Measurements from ENCODE around the gene MIER1. TPM values are rescaled to one million over a fixed set of nuclear protein-coding genes. Genes with fewer than 3 reads are reported as not detected.

MIER1 gene
- total and polyA plus RNA-seq, 2 donors (not counting 1 experiment from before 2014, with no cell fraction given): 7.7 to 55.0 TPM

DNA sequence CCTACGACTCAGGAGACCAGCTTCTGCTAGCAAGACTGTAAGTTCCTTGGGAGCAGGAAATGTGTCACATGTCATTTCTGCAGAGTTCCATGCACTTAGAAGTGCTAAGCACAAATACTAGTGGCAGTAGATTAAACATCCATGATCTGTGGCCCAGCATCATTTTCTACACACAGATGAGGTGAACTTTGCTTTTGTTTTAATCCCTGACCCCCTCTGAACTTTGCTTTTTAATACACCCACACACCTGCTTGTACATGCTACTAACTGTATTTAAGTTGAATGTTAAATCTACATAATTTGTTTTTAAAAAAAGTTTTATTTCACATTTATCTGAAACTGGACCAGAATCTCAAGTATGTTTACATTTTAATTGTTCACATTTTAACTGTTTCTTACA, 104.7 kb downstream of the MIER1 start:
- ATAC-seq (ENCODE audit: low read depth) (no peak), DNase-seq (no peak)
- intact Hi-C loops (cut with micrococcal nuclease): no loop called here
- Histone ChIP-seq H3K36me3 (replicated peaks in 1 of 2; ENCODE audit: control extremely low read depth in 1 of 2, control insufficient read depth in 1 of 2, extremely low read depth in 1 of 2, insufficient read depth in 2 of 2, low read length in 1 of 2) (peaks cover 7 to 12% of the 10 kb centered on the region in 2 experiments), H3K27me3 (replicated peaks in 1 of 4; ENCODE audit: control extremely low read depth in 1 of 4, control insufficient read depth in 3 of 4, insufficient read depth in 4 of 4, low read length in 3 of 4) (no peaks in the 10 kb centered on the region), H3K4me3 (ENCODE audit: control extremely low read depth in 1 of 5, extremely low read depth in 1 of 5, insufficient read depth in 1 of 5, low read depth in 2 of 5, low read length in 4 of 5) (no peak overlapping the region), H3K9ac (ENCODE audit: low read length) (no peak overlapping the region), H3K79me2 (ENCODE audit: control insufficient read depth, insufficient read depth, low read length) (no peaks in the 10 kb centered on the region), H4K20me1 (ENCODE audit: control insufficient read depth, insufficient read depth, low read length, poor library complexity, severe bottlenecking) (no peaks in the 10 kb centered on the region), H3K9me3 (ENCODE audit: control extremely low read depth in 1 of 3, control insufficient read depth in 2 of 3, insufficient read depth in 1 of 3, low read length in 2 of 3) (no peaks in the 10 kb centered on the region), H2AFZ (ENCODE audit: insufficient read depth, low read depth, low read length, poor library complexity, severe bottlenecking) (no peak overlapping the region), H3K27ac (ENCODE audit: low read length in 2 of 2) (no peak overlapping the region), H3K4me1 (ENCODE audit: control insufficient read depth in 2 of 2, insufficient read depth in 2 of 2, low read length in 2 of 2) (no peaks in the 10 kb centered on the region), H3K4me2 (replicated peaks; ENCODE audit: low read depth, low read length, poor library complexity, severe bottlenecking) (no peak overlapping the region)
- no peaks in the 10 kb centered on the region for H3K27me3 Mint-ChIP-seq
- WGBS (ENCODE audit: insufficient coverage): 100% methylated on average over 1 of the region's 1 CpG
- H3K9me3 Mint-ChIP-seq (ENCODE audit: insufficient read depth): no peaks in the 10 kb centered on the region
- ChIA-PET POLR2A (interaction anchor here (0.5 kb wide), 1 partner anchor 654 kb away, joined by 3 read pairs; no protein-coding TSS in a partner anchor), CTCF (interaction anchor here (1.0 to 1.3 kb wide), 3 partner anchors 18 to 120 kb away, joined by 3 to 7 read pairs (median 5); no protein-coding TSS in a partner anchor)
- no peak overlapping the region for H3K27ac Mint-ChIP-seq
- no peak for TF ChIP-seq EZH2 (IDR thresholded peaks at IDR 0.05; ENCODE audit: borderline replicate concordance, insufficient read depth, low read depth, low read length, poor library complexity, severe bottlenecking)
- TF ChIP-seq, protein P1, sequence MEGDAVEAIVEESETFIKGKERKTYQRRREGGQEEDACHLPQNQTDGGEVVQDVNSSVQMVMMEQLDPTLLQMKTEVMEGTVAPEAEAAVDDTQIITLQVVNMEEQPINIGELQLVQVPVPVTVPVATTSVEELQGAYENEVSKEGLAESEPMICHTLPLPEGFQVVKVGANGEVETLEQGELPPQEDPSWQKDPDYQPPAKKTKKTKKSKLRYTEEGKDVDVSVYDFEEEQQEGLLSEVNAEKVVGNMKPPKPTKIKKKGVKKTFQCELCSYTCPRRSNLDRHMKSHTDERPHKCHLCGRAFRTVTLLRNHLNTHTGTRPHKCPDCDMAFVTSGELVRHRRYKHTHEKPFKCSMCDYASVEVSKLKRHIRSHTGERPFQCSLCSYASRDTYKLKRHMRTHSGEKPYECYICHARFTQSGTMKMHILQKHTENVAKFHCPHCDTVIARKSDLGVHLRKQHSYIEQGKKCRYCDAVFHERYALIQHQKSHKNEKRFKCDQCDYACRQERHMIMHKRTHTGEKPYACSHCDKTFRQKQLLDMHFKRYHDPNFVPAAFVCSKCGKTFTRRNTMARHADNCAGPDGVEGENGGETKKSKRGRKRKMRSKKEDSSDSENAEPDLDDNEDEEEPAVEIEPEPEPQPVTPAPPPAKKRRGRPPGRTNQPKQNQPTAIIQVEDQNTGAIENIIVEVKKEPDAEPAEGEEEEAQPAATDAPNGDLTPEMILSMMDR (IDR thresholded peaks at IDR 0.05): no peak
- H3K4me3 Mint-ChIP-seq: no peak overlapping the region
- H3K4me1 Mint-ChIP-seq: no peaks in the 10 kb centered on the region

DNA sequence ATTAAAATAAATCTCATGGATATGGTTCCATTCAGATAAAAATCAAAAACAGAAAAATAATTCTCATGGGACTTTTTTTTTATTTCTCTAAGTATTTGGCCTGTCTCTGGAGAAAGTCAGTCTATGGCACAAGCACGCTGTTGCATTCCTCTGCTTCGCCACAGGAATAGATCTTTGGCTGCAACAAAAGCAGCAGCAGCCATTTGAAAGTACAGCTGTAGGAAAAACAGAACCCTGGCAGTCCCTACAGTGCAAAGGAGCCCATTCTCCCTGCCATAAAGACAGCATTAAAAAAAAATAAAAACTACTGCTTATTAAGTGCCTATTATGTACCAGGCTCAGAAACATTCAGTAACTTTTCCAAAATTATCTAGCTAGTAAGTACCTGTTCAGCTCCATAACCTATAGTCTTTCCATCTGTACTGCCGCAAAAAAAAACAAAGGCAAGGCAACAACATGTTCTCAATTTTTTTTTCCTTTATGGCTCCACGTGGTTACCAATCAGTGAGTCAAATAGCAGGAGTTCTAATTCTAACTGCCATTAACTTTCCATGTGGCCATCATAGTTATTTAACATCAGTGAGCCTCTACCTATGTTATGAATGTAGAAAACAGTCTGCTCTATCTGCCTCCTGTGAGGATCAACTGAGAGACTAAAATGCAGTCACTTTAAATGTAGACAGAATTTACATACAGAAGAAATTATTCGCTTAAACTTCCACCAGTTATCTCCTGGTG, 106.5 kb downstream of the MIER1 start:
- Mint-ChIP-seq H3K4me3 (no peak overlapping the region), H3K4me1 (no peaks in the 10 kb centered on the region), H3K9me3 (ENCODE audit: insufficient read depth) (no peaks in the 10 kb centered on the region), H3K27me3 (no peaks in the 10 kb centered on the region), H3K27ac (no peak overlapping the region)
- Histone ChIP-seq H4K20me1 (ENCODE audit: control insufficient read depth, insufficient read depth, low read length, poor library complexity, severe bottlenecking) (no peaks in the 10 kb centered on the region), H3K36me3 (replicated peaks in 1 of 2; ENCODE audit: control extremely low read depth in 1 of 2, control insufficient read depth in 1 of 2, extremely low read depth in 1 of 2, insufficient read depth in 2 of 2, low read length in 1 of 2) (peaks cover 4 to 5% of the 10 kb centered on the region in 2 experiments), H3K4me1 (ENCODE audit: control insufficient read depth in 2 of 2, insufficient read depth in 2 of 2, low read length in 2 of 2) (no peaks in the 10 kb centered on the region), H3K9ac (ENCODE audit: low read length) (no peak overlapping the region), H3K4me2 (replicated peaks; ENCODE audit: low read depth, low read length, poor library complexity, severe bottlenecking) (no peak overlapping the region), H3K27me3 (replicated peaks in 1 of 4; ENCODE audit: control extremely low read depth in 1 of 4, control insufficient read depth in 3 of 4, insufficient read depth in 4 of 4, low read length in 3 of 4) (no peaks in the 10 kb centered on the region), H3K4me3 (ENCODE audit: control extremely low read depth in 1 of 5, extremely low read depth in 1 of 5, insufficient read depth in 1 of 5, low read depth in 2 of 5, low read length in 4 of 5) (no peak overlapping the region), H3K79me2 (ENCODE audit: control insufficient read depth, insufficient read depth, low read length) (no peaks in the 10 kb centered on the region), H2AFZ (ENCODE audit: insufficient read depth, low read depth, low read length, poor library complexity, severe bottlenecking) (no peak overlapping the region), H3K27ac (ENCODE audit: low read length in 2 of 2) (no peak overlapping the region), H3K9me3 (ENCODE audit: control extremely low read depth in 1 of 3, control insufficient read depth in 2 of 3, insufficient read depth in 1 of 3, low read length in 2 of 3) (no peaks in the 10 kb centered on the region)
- ChIA-PET POLR2A (no interaction called here), CTCF (interaction anchor here (1.4 kb wide), 1 partner anchor 117 kb away, joined by 3 read pairs; no protein-coding TSS in a partner anchor)
- intact Hi-C loops (cut with micrococcal nuclease): no loop called here
- no peak for TF ChIP-seq EZH2 (IDR thresholded peaks at IDR 0.05; ENCODE audit: borderline replicate concordance, insufficient read depth, low read depth, low read length, poor library complexity, severe bottlenecking)
- TF ChIP-seq, protein P1 (IDR thresholded peaks at IDR 0.05): no peak
- WGBS (ENCODE audit: insufficient coverage): 95% methylated on average over 3 of the region's 5 CpGs
- no peak for DNase-seq
- ATAC-seq (ENCODE audit: low read depth): no peak

Data from B cell (primary cell).